HG03571 (cell line): Measurements from ENCODE around the gene GCKR.

Experiments
- ATAC-seq: cut with Tn5 transposase; IDR thresholded peaks from one replicate; pipeline ENCODE4 v1.9.1; 2021; ENCODE audit not compliant: unreplicated experiment

The GCKR gene, protein sequence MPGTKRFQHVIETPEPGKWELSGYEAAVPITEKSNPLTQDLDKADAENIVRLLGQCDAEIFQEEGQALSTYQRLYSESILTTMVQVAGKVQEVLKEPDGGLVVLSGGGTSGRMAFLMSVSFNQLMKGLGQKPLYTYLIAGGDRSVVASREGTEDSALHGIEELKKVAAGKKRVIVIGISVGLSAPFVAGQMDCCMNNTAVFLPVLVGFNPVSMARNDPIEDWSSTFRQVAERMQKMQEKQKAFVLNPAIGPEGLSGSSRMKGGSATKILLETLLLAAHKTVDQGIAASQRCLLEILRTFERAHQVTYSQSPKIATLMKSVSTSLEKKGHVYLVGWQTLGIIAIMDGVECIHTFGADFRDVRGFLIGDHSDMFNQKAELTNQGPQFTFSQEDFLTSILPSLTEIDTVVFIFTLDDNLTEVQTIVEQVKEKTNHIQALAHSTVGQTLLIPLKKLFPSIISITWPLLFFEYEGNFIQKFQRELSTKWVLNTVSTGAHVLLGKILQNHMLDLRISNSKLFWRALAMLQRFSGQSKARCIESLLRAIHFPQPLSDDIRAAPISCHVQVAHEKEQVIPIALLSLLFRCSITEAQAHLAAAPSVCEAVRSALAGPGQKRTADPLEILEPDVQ

DNA sequence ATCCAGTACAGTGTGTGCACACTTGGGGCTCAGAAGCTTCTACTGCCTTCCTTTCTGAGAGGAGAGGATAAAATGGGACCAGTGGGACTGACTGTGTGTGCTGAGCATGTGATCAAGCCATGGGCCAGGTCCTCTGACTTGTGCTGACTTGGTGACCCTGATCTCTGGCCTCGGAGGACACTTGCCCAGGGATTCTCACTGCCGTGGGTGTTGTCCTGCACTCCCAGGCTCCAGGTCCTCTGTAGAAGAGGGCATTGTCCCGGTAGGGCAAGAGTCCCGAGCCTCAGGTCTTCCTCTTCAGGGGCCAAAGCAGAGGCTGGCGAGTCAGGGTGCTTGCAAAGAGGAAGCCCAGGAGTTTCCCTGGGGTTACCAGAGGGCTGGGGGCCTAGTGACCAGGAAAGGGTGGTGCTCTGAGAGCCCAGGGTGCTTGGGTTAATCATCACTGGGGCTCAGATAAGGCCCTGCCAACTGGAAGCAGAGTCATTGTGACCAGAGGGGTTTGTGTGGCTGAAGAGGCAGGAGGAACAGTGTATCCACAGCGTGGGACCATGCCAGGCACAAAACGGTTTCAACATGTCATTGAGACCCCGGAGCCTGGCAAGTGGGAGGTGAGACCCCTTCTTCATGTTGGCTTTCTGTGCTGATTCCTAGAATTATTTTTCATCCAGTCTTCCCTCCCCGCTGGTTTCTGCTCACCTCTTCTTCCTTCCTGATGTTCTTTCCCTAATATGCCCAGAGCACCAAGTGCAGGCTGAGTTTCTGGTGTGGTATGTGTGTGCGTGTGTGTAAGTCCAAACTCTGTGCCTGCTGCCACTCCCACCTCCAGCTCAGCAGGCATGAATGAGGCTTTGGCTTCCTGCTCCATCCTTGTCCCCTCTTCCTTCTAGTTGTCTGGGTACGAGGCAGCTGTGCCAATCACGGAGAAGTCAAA is at the start of gene GCKR:
GCKR (plus strand) TSS at position 483 of the 931 bp plus-strand sequence; CDS start at position 549, 66 bp downstream.
- ATAC-seq = no peak

DNA sequence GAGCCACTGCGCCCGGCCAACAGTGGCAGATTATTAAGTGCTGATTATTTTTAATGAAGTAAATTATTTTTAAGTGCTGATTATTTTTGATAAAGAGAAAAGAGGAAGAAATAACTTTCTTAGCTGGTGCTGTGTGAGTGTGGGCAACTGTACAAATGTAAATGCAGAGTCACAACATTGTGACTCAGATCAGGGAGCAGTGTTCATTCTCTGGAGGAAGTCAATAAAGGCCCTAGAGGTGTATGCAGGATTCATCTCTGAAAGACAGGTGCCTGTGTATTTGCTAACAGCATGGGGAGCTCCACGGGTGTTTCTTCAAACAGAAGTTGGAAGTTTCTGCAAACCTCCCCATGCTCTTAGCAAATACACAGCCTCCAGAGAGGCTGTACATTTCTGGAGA is 48.3 kb upstream of the GCKR start:
- no peak for ATAC-seq

DNA sequence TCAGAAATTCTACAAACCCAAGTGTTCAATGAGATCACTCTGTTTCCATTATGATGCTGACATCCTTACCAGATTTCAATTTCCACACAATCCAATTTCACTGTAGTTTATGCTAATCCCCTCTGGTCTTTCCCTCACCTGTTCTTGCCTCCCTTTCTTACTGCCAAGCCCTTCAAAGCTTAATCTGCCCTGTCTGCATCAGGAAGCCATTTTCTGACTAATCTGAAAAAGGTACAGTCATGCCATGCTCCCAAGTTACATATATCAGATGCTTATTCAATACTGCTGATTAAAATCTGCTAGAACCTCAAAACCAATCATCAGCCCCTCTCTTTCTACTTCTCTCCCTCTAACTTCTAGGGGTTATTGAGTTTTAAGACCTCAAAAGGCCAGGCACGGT is 45.5 kb upstream of the GCKR start:
- ATAC-seq = no peak

DNA sequence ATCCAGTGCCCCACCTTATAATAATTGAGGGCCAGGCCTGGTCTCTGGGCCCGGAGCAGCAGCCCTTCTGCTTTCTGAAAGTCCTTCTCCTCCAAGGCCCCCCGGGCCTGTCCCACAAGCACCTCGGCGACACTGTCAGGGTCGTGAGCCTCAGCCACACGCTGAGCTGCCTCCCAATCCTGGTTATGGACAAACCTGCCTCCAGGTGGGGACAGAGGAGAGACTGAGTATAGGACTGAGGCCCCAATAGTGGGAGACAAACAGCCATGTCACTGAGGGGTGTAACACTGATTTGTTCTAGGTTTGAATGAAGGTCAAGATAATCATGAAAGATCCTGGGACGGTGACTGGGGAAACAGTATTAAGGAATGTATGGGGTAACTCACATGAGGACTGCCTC is 42.7 kb upstream of the GCKR start:
- ATAC-seq = no peak

DNA sequence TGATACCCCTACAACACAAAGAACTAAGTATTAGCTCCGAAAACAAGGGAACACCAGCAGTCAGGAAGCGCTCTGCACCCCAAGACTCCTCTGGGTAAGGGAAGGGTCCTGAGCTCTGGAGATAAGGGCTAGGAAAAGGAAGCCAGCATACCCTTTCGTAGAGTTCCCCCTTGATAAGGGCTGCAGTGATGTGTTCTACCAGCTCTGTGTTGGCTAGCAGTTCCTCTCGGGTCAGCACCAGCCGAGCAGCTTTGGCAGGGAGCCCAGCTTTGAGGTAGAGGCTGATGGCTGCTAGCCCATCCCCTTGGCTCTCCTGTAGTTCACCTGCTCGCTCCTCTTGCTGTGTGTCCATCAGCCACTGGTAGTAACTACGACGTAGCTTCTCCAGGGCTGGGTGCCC is 35.5 kb upstream of the GCKR start:
- ATAC-seq = no peak

DNA sequence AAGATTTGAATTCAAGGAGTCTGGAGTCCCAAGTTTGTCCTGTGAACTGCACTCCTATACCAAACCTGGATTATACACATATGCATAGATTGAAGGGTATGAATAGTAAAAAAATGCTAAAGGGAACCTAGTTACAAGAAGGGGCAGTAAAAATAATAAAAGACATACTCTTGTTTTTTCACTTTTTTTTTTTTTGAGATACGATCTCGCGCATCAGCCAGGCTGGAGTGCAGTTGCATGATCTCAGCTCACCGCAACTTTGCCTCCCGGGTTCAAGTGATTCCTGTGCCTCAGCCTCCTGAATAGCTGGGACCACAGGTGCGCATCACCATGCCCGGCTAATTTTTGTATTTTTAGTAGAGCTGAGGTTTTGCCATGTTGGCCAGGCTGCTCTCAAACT is 32.2 kb upstream of the GCKR start:
- ATAC-seq = no peak

DNA sequence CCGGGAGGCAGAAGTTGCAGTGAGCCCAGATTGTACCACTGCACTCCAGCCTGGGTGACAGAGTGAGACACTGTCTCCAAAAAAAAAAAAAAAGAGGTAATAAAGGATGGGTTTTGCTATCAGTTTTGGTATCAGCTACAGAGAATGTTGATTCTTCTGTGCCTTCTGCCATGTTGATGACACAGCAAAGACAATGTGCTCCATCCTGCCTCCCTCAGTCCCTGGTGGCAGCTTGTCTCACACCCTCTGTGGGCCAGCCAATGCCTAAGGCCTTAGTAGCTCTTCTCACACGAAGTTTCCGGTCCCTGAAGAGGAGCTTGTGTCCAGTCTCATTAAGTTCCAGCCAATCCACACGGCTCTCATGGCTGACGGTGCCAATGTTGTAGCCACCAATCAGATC is 24.7 kb upstream of the GCKR start:
- no peak for ATAC-seq

DNA sequence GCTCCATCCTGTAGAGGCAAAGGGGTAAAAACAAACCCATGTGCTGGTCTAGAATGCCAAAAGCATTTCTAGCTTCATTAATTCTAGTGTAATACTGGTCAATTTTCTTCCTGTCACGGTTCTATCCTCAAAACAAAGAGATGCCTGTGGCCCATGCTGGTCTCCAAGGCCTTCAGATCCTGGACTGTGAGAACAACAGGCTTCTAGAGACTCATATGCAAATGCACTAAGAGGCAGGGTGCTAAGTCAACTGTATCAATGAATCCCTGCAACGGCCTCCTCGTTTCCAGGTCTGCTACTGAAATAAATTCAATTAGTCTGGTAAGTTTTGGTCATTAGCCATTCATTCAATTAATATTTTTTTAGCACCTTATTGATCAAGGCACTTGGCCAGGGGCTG is 11.1 kb upstream of the GCKR start:
- ATAC-seq = no peak

DNA sequence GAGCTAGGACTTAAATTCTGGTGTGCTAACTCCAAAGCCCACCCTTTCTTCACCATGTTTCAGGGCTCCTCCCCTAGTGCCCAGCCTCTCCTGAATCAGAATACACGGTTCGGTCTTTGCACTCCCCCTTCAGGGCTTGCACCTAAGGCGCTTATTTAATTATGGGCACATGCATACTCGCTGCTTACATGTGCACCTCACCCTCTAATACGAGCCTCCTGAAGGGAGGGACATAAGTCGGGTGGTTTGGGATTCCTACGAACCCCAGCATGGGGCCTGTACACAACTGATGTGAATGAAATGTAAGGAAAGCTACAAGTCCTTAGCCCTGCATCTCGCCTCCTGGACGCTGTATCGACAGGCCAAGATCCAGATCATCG is 7.5 kb upstream of the GCKR start:
- no peak for ATAC-seq

DNA sequence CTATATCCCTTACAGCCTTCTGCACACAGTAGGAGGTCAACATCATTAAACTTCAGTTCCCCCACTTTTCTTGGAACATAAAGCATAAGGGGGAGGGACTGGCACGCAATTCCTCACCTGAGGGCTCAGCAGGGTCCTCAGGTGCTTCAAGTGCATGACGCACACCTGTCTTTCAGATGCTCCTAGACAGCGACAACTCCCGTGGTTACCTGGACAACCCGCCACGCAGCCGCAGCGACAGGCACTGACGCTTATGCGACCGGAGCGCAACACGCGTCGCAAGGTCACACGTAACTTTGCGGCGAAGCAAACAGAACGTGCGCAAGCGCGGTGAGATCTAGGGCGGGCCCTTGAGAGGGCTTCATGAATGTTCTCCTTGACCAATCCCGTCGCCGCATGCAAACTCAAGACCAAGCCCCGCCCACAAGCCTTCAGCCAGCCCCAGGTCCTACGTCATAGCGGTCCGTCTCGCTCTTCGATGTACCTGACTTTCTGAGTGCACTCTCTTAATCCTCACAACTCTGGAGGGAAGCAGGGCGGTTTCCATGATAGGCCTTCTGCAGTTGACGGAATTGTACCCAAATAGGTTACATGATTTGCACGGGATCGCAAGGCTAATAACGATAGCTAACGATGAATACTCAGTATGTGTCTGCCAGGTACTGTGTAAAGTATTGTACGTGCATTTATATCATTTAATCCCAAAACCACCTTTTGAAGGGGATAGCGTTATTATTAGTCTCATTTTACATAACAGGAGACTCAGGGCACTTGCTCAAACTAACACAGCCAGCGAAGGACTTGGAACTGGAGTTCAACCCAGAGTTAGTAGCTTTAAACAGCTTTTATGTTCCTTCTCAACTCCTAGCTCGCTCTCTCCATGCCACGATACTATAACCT is 6.9 kb upstream of the GCKR start, which contains the start of gene IFT172:
IFT172 (minus strand) TSS at position 246 of the 900 bp plus-strand sequence; CDS start at position 156, 90 bp downstream.
- ATAC-seq = peak; percentile 92

DNA sequence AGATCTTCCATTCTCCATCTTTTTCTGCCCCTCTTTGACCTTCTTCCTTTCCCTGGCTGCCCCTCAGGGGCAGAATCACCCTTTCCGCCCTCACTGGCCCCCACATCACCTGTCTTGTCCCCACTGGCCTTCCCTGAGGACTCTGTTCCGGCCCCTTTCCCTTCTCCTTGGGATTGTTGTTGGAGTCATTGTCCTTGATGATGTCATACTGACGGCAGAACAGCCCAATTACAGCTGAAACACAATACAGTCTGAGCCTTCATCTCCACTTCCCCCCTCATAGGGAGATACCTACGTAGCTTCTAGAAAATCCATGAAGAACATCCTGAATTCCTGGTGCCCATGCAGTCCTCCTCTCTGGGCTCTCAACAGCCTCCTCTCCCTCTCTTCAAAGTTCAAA is 4.1 kb upstream of the GCKR start:
- ATAC-seq = no peak

DNA sequence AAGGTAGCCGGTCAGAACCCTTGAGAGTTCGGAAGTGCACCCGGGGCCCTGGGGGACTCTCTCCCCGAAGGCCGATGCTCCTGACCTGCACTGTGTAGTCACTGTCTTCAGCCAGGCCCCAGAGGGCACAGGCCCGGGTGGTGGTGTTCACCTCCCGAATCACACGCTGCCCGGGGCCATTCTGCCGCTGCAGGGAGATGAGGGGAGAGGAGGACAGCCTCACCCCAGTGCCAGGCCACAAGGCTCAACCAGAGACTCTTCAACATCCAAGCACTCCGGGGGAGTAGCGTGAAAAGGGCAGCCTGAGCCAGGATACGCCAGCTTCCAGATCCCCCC is 2.7 kb upstream of the GCKR start:
- ATAC-seq = no peak

DNA sequence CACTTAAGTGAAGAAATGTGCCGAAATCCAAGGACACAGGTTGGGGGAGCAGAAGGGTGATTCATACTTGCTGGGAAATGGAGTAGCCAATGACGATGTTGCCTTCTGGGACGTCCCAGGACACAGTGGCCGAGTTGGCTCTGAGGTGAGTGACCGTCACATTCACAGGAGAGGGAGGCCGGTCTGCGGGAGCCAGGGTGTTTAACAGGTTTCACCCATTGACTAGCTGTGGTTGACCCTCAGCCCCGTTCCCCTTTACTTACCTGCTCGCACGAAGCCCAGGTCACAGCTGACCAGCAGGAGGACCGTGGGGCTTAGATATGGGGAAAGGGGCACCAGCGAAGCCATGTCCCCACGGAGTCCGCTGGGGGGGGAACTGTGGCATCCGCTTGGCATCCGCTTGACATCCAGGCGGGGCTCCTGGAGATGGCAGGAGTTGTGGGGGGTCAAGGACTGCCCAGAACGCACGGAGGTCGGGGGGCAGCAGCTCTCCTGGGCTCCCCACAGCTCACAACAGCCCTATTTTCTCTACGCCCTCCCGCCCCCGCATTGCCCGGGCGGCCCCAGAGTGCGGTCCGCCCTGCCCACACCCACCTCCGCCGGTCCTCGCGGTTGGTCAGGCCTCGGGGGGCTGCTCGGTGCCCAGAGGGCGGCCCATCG is 2.2 kb upstream of the GCKR start:
- no peak for ATAC-seq

DNA sequence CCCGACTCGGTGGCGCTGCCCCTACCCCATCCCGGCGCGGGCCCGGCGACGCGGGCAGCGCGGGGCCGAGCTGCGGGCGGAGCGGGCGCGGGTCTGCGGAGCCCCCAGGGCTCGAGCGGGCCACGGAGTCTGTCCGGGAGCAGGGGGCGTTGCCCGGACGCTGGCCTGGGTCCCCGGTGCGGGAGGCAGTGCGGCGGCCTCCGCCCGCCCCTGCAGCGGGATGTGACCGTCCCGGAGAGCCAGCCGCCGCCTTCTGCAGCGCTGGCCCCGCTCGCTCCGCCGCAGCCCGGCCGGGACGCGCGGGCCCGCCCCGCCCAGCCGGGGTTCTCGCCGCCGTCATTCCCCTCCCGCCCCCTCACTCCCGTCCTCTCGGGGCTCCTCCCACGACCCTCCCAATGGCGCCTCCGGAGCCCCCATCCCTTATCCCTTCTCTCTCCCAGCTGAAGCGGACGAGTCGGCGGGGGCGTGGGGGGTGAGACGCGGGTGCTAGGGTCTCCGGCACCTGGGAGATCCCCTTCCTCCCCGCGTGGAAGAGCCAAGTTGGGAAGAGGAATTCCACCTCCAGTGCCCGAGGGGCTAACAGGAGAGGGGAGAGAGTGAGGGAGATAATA is 1.6 kb upstream of the GCKR start, which contains the start of gene FNDC4:
FNDC4 (minus strand) TSS at position 257 of the 611 bp plus-strand sequence. CDS start 521 bp downstream, outside the sequence.
- no peak for ATAC-seq

DNA sequence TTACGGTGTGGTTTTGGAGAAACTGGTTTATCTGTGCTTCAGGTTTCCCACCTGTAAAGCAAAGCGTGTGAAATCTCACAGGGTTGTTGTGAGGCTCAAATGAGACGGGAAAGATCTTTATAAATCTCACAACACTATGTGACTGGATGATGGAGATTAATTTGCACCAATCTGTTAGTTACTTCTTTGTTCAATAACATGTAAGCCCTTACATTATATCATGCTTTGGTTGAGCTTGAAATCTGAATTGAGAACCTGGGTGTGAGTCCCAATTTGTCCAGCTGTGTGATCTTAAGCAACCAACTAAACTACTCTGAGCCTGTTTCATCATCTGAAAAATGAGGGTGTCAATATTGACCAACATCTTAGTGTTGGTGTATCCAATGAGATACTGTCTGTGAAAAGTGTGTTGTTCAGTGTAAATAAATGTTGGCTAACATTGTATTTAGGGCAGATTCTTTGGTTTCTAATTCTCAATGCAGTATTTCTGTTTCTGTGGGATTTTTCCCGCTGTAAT is 741 bp upstream of the GCKR start:
- no peak for ATAC-seq

DNA sequence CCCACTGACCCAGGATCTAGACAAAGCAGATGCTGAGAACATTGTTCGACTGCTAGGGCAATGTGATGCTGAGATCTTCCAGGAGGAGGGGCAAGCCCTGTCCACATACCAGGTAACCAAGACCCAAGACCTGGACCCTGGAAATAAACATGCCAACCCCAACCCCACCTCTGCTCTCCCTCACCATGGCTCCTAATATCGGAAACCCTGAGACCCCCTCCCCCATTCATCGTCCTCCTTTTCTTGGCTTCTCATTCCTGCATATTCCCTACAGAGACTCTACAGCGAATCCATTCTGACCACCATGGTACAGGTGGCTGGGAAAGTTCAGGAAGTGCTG is 619 bp downstream of the GCKR start:
- no peak for ATAC-seq

DNA sequence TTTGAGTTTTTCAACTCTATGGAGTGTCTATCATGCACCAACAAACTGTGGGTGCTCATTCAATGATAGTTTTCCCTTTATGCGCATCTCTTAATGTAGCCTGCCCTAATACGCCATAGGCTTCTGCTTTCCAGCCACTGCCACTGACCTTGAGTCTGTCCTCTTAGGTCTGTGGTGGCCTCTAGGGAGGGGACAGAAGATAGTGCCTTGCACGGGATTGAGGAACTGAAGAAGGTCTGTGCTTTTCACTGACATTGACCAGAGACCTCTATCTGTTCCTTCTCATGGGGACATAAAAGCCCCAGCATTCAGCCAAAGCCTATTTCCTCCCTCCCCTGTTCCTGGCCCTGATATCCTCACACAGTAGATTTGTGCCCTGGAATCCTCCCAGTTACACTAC is 2.3 kb downstream of the GCKR start:
- ATAC-seq = no peak

DNA sequence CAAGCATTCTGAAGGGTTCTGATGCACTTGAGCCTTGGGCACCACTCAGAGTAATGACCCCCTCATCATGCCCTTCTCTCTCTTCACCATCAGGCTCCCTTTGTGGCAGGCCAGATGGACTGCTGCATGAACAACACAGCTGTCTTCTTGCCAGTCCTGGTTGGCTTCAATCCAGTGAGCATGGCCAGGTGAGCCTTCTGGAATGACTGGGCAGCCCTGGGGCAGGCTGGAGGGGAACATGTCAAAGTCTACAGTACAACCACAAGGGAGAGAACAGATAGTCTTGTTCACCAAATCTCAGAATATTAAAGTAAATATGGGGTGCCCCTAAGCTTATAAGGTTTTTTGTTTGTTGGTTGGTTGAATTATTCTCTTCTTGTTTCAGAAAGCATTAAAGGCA is 4.4 kb downstream of the GCKR start:
- ATAC-seq = no peak

DNA sequence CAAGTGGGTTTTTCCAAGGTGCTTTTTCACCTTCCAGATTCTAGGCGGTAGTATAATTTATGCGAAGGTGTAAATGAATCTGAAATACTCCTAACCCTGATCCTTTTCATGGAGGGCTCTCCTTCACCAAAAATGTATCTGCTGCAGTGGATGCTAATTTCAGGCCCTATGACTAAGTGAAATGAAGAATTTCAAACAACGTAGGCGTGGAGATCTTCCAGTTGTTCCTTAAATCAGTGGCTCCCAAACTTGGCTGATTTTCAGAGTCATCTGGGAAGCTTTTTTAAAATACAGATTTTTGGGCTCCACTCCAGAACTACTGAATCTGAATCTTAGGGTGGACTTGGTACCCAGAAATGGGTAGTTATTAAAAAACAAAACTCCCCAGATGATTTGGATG is 5.5 kb downstream of the GCKR start:
- ATAC-seq = no peak
